CD14-positive monocyte (primary cell): ENCODE measurements around the gene TTC7B. TPM values are rescaled to one million over a fixed set of nuclear protein-coding genes. Genes with fewer than 3 reads are reported as not detected.

Experiments
- DNase-seq, 3 donors: peaks; one replicate each; pipeline ENCODE4 v3.0.0-alpha.2; 2011 to 2022
- H2AFZ ChIP-seq: 2 replicates; pipeline ENCODE4 v1.6.0; 2012; ENCODE audit warnings: mild to moderate bottlenecking, low read depth, low read length, inconsistent platforms; ENCODE audit not compliant: insufficient read depth, poor library complexity, severe bottlenecking
- H3K27ac ChIP-seq, 2 donors: 1 replicate in 1 of 2; 2 replicates in 1 of 2; pipeline ENCODE4 v1.5.1; 2012 to 2013; ENCODE audit warnings: low read length in 2 of 2, control low read depth in 1 of 2, inconsistent platforms in 1 of 2, low read depth in 1 of 2, mild to moderate bottlenecking in 1 of 2
- H3K27me3 ChIP-seq, 2 donors: one replicate each; pipeline versions ENCODE4 v1.6.0 to v1.6.1; 2011 to 2013; ENCODE audit warnings: low read length in 2 of 2; ENCODE audit not compliant: control insufficient read depth in 2 of 2, insufficient read depth in 2 of 2
- H3K36me3 ChIP-seq, 2 donors: replicated peaks in 1 of 2; 1 replicate in 1 of 2; 2 replicates in 1 of 2; pipeline versions ENCODE4 v1.5.1 to v1.6.1; 2012 to 2013; ENCODE audit warnings: low read length in 2 of 2, control low read depth in 1 of 2, inconsistent platforms in 1 of 2, mild to moderate bottlenecking in 1 of 2; ENCODE audit not compliant: insufficient read depth in 2 of 2, control insufficient read depth in 1 of 2
- H3K4me1 ChIP-seq, 2 donors: 1 replicate in 1 of 2; 2 replicates in 1 of 2; pipeline versions ENCODE4 v1.5.1 to v1.6.1; 2012 to 2013; ENCODE audit warnings: low read length in 2 of 2, control low read depth in 1 of 2, inconsistent platforms in 1 of 2, mild to moderate bottlenecking in 1 of 2, moderate library complexity in 1 of 2; ENCODE audit not compliant: insufficient read depth in 2 of 2, control insufficient read depth in 1 of 2
- H3K4me2 ChIP-seq: replicated peaks from 2 replicates; pipeline ENCODE3; 2012; ENCODE audit warnings: low read length, moderate library complexity, mild to moderate bottlenecking; ENCODE audit not compliant: poor library complexity, severe bottlenecking; ENCODE audit errors: extremely low read depth
- H3K4me3 ChIP-seq, 3 experiments: fragments of 200-600 bp in 1 of 3; sonication (generic) in 1 of 3; replicated peaks in 1 of 3; 1 replicate in 2 of 3; 2 replicates in 1 of 3; pipeline ENCODE4 v1.5.1; 2011 to 2013; ENCODE audit warnings: low read length in 3 of 3, mild to moderate bottlenecking in 3 of 3, control low read depth in 2 of 3, low read depth in 2 of 3, inconsistent platforms in 1 of 3, moderate library complexity in 1 of 3
- H3K79me2 ChIP-seq: 2 replicates; pipeline ENCODE4 v1.6.0; 2012; ENCODE audit warnings: mild to moderate bottlenecking, control low read depth, inconsistent platforms, low read length, moderate library complexity; ENCODE audit not compliant: insufficient read depth
- H3K9ac ChIP-seq: 2 replicates; pipeline ENCODE4 v1.6.0; 2017; ENCODE audit warnings: low read length, mild to moderate bottlenecking; ENCODE audit not compliant: insufficient read depth, poor library complexity, severe bottlenecking
- H3K9me3 ChIP-seq, 2 donors: replicated peaks in 1 of 2; 1 replicate in 1 of 2; 2 replicates in 1 of 2; pipeline versions ENCODE4 v1.5.1 to v1.6.1; 2012 to 2013; ENCODE audit warnings: low read length in 2 of 2, control low read depth in 1 of 2; ENCODE audit not compliant: control insufficient read depth in 1 of 2, insufficient read depth in 1 of 2
- H4K20me1 ChIP-seq: 2 replicates; pipeline ENCODE4 v1.6.0; 2012; ENCODE audit warnings: mild to moderate bottlenecking, low read length, control low read depth, moderate library complexity; ENCODE audit not compliant: insufficient read depth
- H3K27ac Mint-ChIP-seq, 7 donors: one replicate each; pipeline ENCODE4 v1.8.0; 2020; ENCODE audit warnings: mild to moderate bottlenecking in 7 of 7, mixed read lengths in 7 of 7, moderate library complexity in 6 of 7, inconsistent platforms in 2 of 7
- H3K27me3 Mint-ChIP-seq, 3 donors: one replicate each; pipeline ENCODE4 v1.8.0; 2021 to 2022; ENCODE audit warnings: low read depth in 3 of 3, mild to moderate bottlenecking in 3 of 3, mixed read lengths in 3 of 3, moderate library complexity in 3 of 3, inconsistent platforms in 1 of 3
- H3K36me3 Mint-ChIP-seq, 2 donors: one replicate each; pipeline ENCODE4 v1.8.0; 2020; ENCODE audit warnings: mixed read lengths in 2 of 2, inconsistent platforms in 1 of 2, mild to moderate bottlenecking in 1 of 2
- H3K4me1 Mint-ChIP-seq: one replicate; pipeline ENCODE4 v1.8.0; 2020; ENCODE audit warnings: mild to moderate bottlenecking, mixed read lengths
- H3K4me3 Mint-ChIP-seq, 2 donors: one replicate each; pipeline ENCODE4 v1.8.0; 2020; ENCODE audit warnings: mild to moderate bottlenecking in 2 of 2, mixed read lengths in 2 of 2, moderate library complexity in 1 of 2
- H3K9me3 Mint-ChIP-seq, 7 donors: one replicate each; pipeline ENCODE4 v1.8.0; 2020 to 2022; ENCODE audit warnings: mixed read lengths in 7 of 7, mild to moderate bottlenecking in 6 of 7, moderate library complexity in 6 of 7, inconsistent platforms in 2 of 7
- CTCF ChIP-seq: fragments of 200-600 bp; IDR thresholded peaks from one replicate; pipeline ENCODE4 v1.8.0; 2022; ENCODE audit warnings: antibody characterized with exemption, mild to moderate bottlenecking
- WGBS: methylation state at CpG from one replicate; pipeline ENCODE4 v1.1.5; 2013; ENCODE audit warnings: missing lambda C conversion rate; ENCODE audit not compliant: insufficient coverage; 5-methylcytosine and 5-hydroxymethylcytosine counted together
- intact Hi-C, 2 donors: fragments of 100-400 bp; cut with micrococcal nuclease; formaldehyde crosslinking; loops; one replicate each; pipeline versions ENCODE4 v1.15.0 to v1.15.1; 2023
- polyA plus RNA-seq, 3 donors: library from polyadenylated mRNA; depleted of rRNA in 1 of 3; unstranded in 2 of 3; stranded (reverse) in 1 of 3; fragments of 300-500 nt in 2 of 3; fragments of >200 nt in 1 of 3; fragmentation: Illumina TruSeq in 2 of 3; gene quantifications; 1 replicate in 2 of 3; 2 replicates in 1 of 3; pipeline ENCODE4 v1.2.3, GENCODE V29; 2012 to 2021

Gene TTC7B
- polyA plus RNA-seq, 3 donors = 0.87 to 2.6 (median 1.2) TPM

GRCh38 chr14:90607141-90607540, 209.1 kb downstream of the TTC7B start:
- Mint-ChIP-seq H3K36me3 (no peaks in the 10 kb centered on the region), H3K9me3 (no peaks in the 10 kb centered on the region), H3K4me3 (peak overlapping the region in 1 of 2 donors; percentile 31), H3K27me3 (peaks cover 0 to 2% (median 0%) of the 10 kb centered on the region in 3 donors), H3K4me1 (peaks cover 59% of the 10 kb centered on the region), H3K27ac (peak overlapping the region in 2 of 7 donors; percentile 26 to 28)
- H3K27ac ChIP-seq = no peak overlapping the region
- H4K20me1 ChIP-seq = no peaks in the 10 kb centered on the region
- intact Hi-C loops = loop anchor here (5.0 to 10.0 kb wide), 3 partner anchors 48 to 75 kb away; no protein-coding TSS in a partner anchor
- no peaks in the 10 kb centered on the region for H3K36me3 ChIP-seq
- DNase-seq = no peak
- no peaks in the 10 kb centered on the region for H3K27me3 ChIP-seq
- no peak overlapping the region for H3K4me3 ChIP-seq
- no peaks in the 10 kb centered on the region for H3K79me2 ChIP-seq
- H3K9me3 ChIP-seq = no peaks in the 10 kb centered on the region
- H3K4me1 ChIP-seq = peaks cover 47 to 55% of the 10 kb centered on the region in 2 donors
- WGBS = 75% methylated on average over 10 of the region's 10 CpGs
- no peak for TF ChIP-seq CTCF
- no peak overlapping the region for H2AFZ ChIP-seq
- H3K4me2 ChIP-seq = no peak overlapping the region
- no peak overlapping the region for H3K9ac ChIP-seq

- Mint-ChIP-seq H3K27ac (no peak overlapping the region), H3K4me1 (peaks cover 55% of the 10 kb centered on the region), H3K36me3 (no peaks in the 10 kb centered on the region), H3K9me3 (no peaks in the 10 kb centered on the region), H3K27me3 (peaks cover 0 to 2% (median 0%) of the 10 kb centered on the region in 3 donors), H3K4me3 (no peak overlapping the region)
- Histone ChIP-seq H3K4me3 (no peak overlapping the region), H4K20me1 (no peaks in the 10 kb centered on the region), H3K9ac (no peak overlapping the region), H3K4me2 (no peak overlapping the region), H3K27ac (no peak overlapping the region), H2AFZ (no peak overlapping the region), H3K36me3 (no peaks in the 10 kb centered on the region), H3K9me3 (no peaks in the 10 kb centered on the region), H3K79me2 (no peaks in the 10 kb centered on the region), H3K27me3 (no peaks in the 10 kb centered on the region), H3K4me1 (peaks cover 41 to 47% of the 10 kb centered on the region in 2 donors)
- intact Hi-C loops = loop anchor here (5.0 to 10.0 kb wide), 3 partner anchors 48 to 76 kb away; no protein-coding TSS in a partner anchor
- no peak for TF ChIP-seq CTCF
- DNase-seq = no peak
- WGBS = no CpG with 5 or more reads among the region's 2 CpGs
Observed at GRCh38 chr14:90606434-90606833, 209.8 kb downstream of the TTC7B start.
